HepG2 (cell line): ENCODE results near the gene DNM3. TPM values are rescaled to one million over a fixed set of nuclear protein-coding genes. Genes with fewer than 3 reads are reported as not detected.

Experiments
- DMTF1 ChIP-seq: sonication (generic); formaldehyde crosslinking; IDR thresholded peaks from 2 replicates; pipeline ENCODE4 v1.4.0; 2020; ENCODE audit warnings: mild to moderate bottlenecking, missing genetic modification reagents
- FLYWCH1 ChIP-seq: sonication (generic); formaldehyde crosslinking; IDR thresholded peaks from 2 replicates; pipeline ENCODE4 v1.8.1; 2023; ENCODE audit warnings: mild to moderate bottlenecking, missing genetic modification reagents
- FOXK1 ChIP-seq: sonication (generic); formaldehyde crosslinking; IDR thresholded peaks from 2 replicates; pipeline ENCODE4 v1.4.0; 2020; ENCODE audit warnings: low read depth, missing genetic modification reagents, borderline replicate concordance
- GABPA ChIP-seq, 2 experiments: IDR thresholded peaks; 2 replicates each; pipeline ENCODE4 v1.6.1; 2011 to 2016; ENCODE audit warnings: low read depth in 2 of 2, low read length in 1 of 2, missing biosample characterization in 1 of 2, missing genetic modification characterization in 1 of 2
- MLLT10 ChIP-seq: sonication (generic); formaldehyde crosslinking; IDR thresholded peaks from 2 replicates; pipeline ENCODE4 v1.4.0; 2020; ENCODE audit warnings: missing genetic modification reagents
- ZFX ChIP-seq: sonication (generic); formaldehyde crosslinking; IDR thresholded peaks from 2 replicates; pipeline ENCODE4 v1.4.0; 2020; ENCODE audit warnings: mild to moderate bottlenecking, low read depth, missing genetic modification reagents, moderate library complexity
- ZNF253 ChIP-seq: sonication (generic); formaldehyde crosslinking; IDR thresholded peaks from 2 replicates; pipeline ENCODE4 v1.8.0; 2022; ENCODE audit warnings: mild to moderate bottlenecking, missing genetic modification reagents, borderline replicate concordance
- ZNF589 ChIP-seq: sonication (generic); formaldehyde crosslinking; conservative IDR thresholded peaks from 2 replicates; pipeline ENCODE4 v1.8.0; 2022; ENCODE audit warnings: mild to moderate bottlenecking, moderate library complexity, missing genetic modification reagents
- polyA plus RNA-seq, 8 experiments: library from polyadenylated mRNA; depleted of rRNA in 3 of 8; stranded (reverse) in 7 of 8; unstranded in 1 of 8; fragments of >200 nt; fragmentation: Illumina TruSeq in 4 of 8; extraction: Trizol in 4 of 8; gene quantifications; 2 replicates each; pipeline versions ENCODE4 v1.2.1 to v1.2.3, GENCODE V29; 2011 to 2016; ENCODE audit warnings: low read depth in 4 of 8, missing spikeins in 1 of 8, mixed read lengths in 1 of 8; ENCODE audit not compliant: insufficient read depth in 1 of 8
- total RNA-seq, 5 experiments: library from RNA; depleted of rRNA; stranded (reverse); fragments of >200 nt; fragmentation: Illumina TruSeq; extraction: Trizol; gene quantifications; 2 replicates each; pipeline ENCODE4 v1.2.3, GENCODE V29; 2016; ENCODE audit warnings: low read depth in 1 of 5
- TF ChIP-seq, protein P1 (sequence below): sonication (generic); formaldehyde crosslinking; IDR thresholded peaks from 2 replicates; pipeline ENCODE4 v1.4.0; 2020; ENCODE audit warnings: low read depth, mild to moderate bottlenecking, missing genetic modification reagents
- TF ChIP-seq, protein P2 (sequence below): sonication (generic); formaldehyde crosslinking; IDR thresholded peaks from 2 replicates; pipeline ENCODE4 v1.5.1; 2020; ENCODE audit warnings: mild to moderate bottlenecking, missing genetic modification reagents, moderate library complexity

DNM3 gene
- total and polyA plus RNA-seq, 2 of the 13 experiments (the other 11 are each of a cell fraction or from before 2014, with no cell fraction given) = 0.05 TPM; not detected in 1

DNA sequence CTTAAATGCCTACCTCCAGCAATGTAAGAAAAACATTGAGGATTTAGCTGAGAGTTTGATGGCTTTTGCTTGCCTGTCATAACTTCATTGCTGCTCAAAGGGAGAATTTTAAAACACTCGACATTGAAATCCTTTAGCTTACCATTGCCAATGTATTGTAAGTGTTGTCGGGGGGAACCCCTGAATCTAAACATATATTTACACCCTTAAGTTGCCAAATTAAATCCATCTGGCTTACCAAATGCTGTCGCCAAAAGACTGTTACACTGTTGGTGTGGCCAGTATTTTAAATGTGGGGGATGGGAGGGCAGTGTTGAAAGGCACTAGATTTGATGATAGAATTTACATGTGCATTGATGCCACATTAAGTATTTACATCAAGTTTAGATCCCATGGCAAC, 554.3 kb downstream of the DNM3 start (continued):
- TF ChIP-seq ZFX (CRISPR knock-in tag) = no peak
- no peak for TF ChIP-seq ZNF589 (CRISPR knock-in tag)
- TF ChIP-seq ZNF253 (CRISPR knock-in tag) = no peak
- no peak for TF ChIP-seq MLLT10
- no peak for TF ChIP-seq FOXK1
- TF ChIP-seq DMTF1 = no peak
- TF ChIP-seq, protein P1, sequence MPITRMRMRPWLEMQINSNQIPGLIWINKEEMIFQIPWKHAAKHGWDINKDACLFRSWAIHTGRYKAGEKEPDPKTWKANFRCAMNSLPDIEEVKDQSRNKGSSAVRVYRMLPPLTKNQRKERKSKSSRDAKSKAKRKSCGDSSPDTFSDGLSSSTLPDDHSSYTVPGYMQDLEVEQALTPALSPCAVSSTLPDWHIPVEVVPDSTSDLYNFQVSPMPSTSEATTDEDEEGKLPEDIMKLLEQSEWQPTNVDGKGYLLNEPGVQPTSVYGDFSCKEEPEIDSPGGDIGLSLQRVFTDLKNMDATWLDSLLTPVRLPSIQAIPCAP (CRISPR knock-in tag) = no peak
- TF ChIP-seq, protein P2, sequence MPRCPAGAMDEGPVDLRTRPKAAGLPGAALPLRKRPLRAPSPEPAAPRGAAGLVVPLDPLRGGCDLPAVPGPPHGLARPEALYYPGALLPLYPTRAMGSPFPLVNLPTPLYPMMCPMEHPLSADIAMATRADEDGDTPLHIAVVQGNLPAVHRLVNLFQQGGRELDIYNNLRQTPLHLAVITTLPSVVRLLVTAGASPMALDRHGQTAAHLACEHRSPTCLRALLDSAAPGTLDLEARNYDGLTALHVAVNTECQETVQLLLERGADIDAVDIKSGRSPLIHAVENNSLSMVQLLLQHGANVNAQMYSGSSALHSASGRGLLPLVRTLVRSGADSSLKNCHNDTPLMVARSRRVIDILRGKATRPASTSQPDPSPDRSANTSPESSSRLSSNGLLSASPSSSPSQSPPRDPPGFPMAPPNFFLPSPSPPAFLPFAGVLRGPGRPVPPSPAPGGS (CRISPR knock-in tag) = no peak
- no peak for TF ChIP-seq FLYWCH1
- TF ChIP-seq GABPA (IDR thresholded peaks at IDR 0.05; ENCODE audit: low read depth, low read length) = no peak
- TF ChIP-seq GABPA (CRISPR knock-in tag; IDR thresholded peaks at IDR 0.05; ENCODE audit: low read depth) = no peak
